Measurements from ENCODE around the gene CYP11A1. TPM values are rescaled to one million over a fixed set of nuclear protein-coding genes. Genes with fewer than 3 reads are reported as not detected.

CYP11A1 gene
- total and polyA plus RNA-seq, 10 of the 15 experiments (the other 5 are each of a cell fraction or from before 2014, with no cell fraction given): 0.11 to 1.2 (median 0.23) TPM; not detected in 5

DNA sequence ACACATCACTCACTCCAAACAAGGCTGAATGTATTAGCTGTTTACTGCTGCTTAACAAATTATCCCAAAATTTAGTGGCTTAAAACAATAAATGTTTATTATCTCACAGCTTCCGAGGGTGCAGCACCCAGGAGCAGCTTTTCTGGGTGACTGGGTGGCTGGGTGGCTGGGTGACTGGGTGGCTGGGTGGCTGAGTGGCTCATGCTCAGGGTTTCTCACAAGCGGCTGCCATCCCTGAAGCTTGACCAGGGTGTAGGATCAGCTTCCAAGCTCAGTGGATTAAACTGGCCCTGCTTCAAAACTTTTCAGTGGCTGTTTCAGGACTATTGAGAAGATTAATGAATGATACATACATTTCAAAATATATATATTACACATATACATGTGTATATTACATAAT is 2.3 kb upstream of the CYP11A1 start (continued):
- TF ChIP-seq, protein P1, sequence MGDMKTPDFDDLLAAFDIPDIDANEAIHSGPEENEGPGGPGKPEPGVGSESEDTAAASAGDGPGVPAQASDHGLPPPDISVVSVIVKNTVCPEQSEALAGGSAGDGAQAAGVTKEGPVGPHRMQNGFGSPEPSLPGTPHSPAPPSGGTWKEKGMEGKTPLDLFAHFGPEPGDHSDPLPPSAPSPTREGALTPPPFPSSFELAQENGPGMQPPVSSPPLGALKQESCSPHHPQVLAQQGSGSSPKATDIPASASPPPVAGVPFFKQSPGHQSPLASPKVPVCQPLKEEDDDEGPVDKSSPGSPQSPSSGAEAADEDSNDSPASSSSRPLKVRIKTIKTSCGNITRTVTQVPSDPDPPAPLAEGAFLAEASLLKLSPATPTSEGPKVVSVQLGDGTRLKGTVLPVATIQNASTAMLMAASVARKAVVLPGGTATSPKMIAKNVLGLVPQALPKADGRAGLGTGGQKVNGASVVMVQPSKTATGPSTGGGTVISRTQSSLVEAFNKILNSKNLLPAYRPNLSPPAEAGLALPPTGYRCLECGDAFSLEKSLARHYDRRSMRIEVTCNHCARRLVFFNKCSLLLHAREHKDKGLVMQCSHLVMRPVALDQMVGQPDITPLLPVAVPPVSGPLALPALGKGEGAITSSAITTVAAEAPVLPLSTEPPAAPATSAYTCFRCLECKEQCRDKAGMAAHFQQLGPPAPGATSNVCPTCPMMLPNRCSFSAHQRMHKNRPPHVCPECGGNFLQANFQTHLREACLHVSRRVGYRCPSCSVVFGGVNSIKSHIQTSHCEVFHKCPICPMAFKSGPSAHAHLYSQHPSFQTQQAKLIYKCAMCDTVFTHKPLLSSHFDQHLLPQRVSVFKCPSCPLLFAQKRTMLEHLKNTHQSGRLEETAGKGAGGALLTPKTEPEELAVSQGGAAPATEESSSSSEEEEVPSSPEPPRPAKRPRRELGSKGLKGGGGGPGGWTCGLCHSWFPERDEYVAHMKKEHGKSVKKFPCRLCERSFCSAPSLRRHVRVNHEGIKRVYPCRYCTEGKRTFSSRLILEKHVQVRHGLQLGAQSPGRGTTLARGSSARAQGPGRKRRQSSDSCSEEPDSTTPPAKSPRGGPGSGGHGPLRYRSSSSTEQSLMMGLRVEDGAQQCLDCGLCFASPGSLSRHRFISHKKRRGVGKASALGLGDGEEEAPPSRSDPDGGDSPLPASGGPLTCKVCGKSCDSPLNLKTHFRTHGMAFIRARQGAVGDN (IDR thresholded peaks at IDR 0.05): no peak
- TF ChIP-seq MEF2B (IDR thresholded peaks at IDR 0.05; ENCODE audit: partially characterized antibody, poor library complexity, severe bottlenecking) (no peak), TBL1XR1 (IDR thresholded peaks at IDR 0.05; ENCODE audit: low read depth, low read length) (no peak)

GRCh38 chr15:74369084-74369745 is 1.8 kb upstream of the CYP11A1 start:
- Histone ChIP-seq H3K9me3 (replicated peaks; ENCODE audit: control insufficient read depth, insufficient read depth, low read length) (no peaks in the 10 kb centered on the region), H3K4me1 (ENCODE audit: control insufficient read depth, insufficient read depth, low read length) (peaks cover 3% of the 10 kb centered on the region), H3K27me3 (replicated peaks in 1 of 2; ENCODE audit: control insufficient read depth in 2 of 2, insufficient read depth in 2 of 2, low read length in 1 of 2) (peaks cover 4 to 5% of the 10 kb centered on the region in 2 experiments; a peak in 3 of 4 replicates), H3K9ac (ENCODE audit: control insufficient read depth, insufficient read depth, low read length) (no peak overlapping the region), H4K20me1 (ENCODE audit: control insufficient read depth, insufficient read depth) (no peaks in the 10 kb centered on the region), H3K4me3 (no peak overlapping the region), H2AFZ (ENCODE audit: control insufficient read depth, low read depth, low read length) (no peak overlapping the region), H3K4me2 (ENCODE audit: control insufficient read depth, insufficient read depth) (no peak overlapping the region), H3K27ac (ENCODE audit: control insufficient read depth, insufficient read depth) (no peak overlapping the region), H3K79me2 (ENCODE audit: control insufficient read depth, insufficient read depth, low read length) (no peaks in the 10 kb centered on the region), H3K36me3 (ENCODE audit: control insufficient read depth in 2 of 2, insufficient read depth in 2 of 2, low read length in 1 of 2) (no peaks in the 10 kb centered on the region)
- TF ChIP-seq IRF3 (IDR thresholded peaks at IDR 0.05) (no peak), MYB (IDR thresholded peaks at IDR 0.05; ENCODE audit: borderline replicate concordance, low read depth, low read length) (no peak), BACH1 (IDR thresholded peaks at IDR 0.05; ENCODE audit: borderline replicate concordance) (no peak), JUND (IDR thresholded peaks at IDR 0.05; ENCODE audit: low read depth, low read length) (no peak)
- ChIA-PET CTCF (interaction anchor here (21.7 kb wide), 1 partner anchor 68 kb away, joined by 655 read pairs; the partner anchor contains the start of gene SEMA7A), SMC1A (ENCODE audit: uncharacterized antibody, unreplicated experiment) (no interaction called here), RAD21 (ENCODE audit: unreplicated experiment) (no interaction called here), POLR2A (no interaction called here)
- intact Hi-C loops (cut with micrococcal nuclease; ENCODE audit: unreplicated experiment): no loop called here
- ATAC-seq (no peak), FAIRE-seq (no peak), DNase-seq (ENCODE audit: low read depth, low spot score) (no peak)
- WGBS (ENCODE audit: insufficient coverage, insufficient replicate concordance, low lambda C conversion rate, missing lambda C conversion rate): 55% methylated on average over 10 of the region's 10 CpGs
- in situ Hi-C loops (cut with MboI): no loop called here
- BruUV-seq (replicated peaks): no TSS peak
